Left colon (tissue), 2 donors: ENCODE data around the gene NPLOC4. TPM values are rescaled to one million over a fixed set of nuclear protein-coding genes. Genes with fewer than 3 reads are reported as not detected.

Experiments used
- ATAC-seq: fragments of 200-7000 bp; cut with Tn5 transposase; one replicate; pipeline ENCODE4 v1.9.1; 2020; ENCODE audit warnings: mild to moderate bottlenecking, moderate library complexity
- DNase-seq, 2 donors: peaks; one replicate each; pipeline ENCODE4 v3.0.0-alpha.2; 2020
- intact Hi-C, 2 donors: fragments of 100-400 bp; cut with DNase I in 1 of 2; cut with micrococcal nuclease in 1 of 2; formaldehyde crosslinking; loops; one replicate each; pipeline versions ENCODE4 v1.11.2 to v1.14.0; 2022; cut with DNase I, micrococcal nuclease
- total RNA-seq, 2 donors: library from RNA; stranded (reverse); fragmentation: NEBNext Ultra II Directional; extraction: Animal tissue kit (Norgen Biotek cat#: 25700); gene quantifications; one replicate each; pipeline ENCODE4 v1.2.1, GENCODE V29; 2021
- donor health status: DM: no; HTN: no; CAD: no.
- donor health status: DM: yes; HTN: yes; CAD: no.

The NPLOC4 gene
- total RNA-seq, 2 donors from 2014 or later: 86.2 to 88.4 TPM

GRCh38 chr17:81518113-81518784 is 118.7 kb downstream of the NPLOC4 start:
- intact Hi-C loops: no loop called here
- no peak for DNase-seq
- peak; percentile 1 for ATAC-seq

- DNase-seq: peak; percentile 46 to 65
- no peak for ATAC-seq
- intact Hi-C loops: no loop called here
Measured at GRCh38 chr17:81517339-81518112, 119.4 kb downstream of the NPLOC4 start.

- peak; percentile 23 to 26 for DNase-seq
- ATAC-seq: no peak
- intact Hi-C loops: no loop called here
Measured at GRCh38 chr17:81517009-81517338, 119.9 kb downstream of the NPLOC4 start.

- ATAC-seq (no peak), DNase-seq (peak; percentile 28 to 31)
- intact Hi-C loops: no loop called here
Measured at GRCh38 chr17:81516439-81516838, 120.5 kb downstream of the NPLOC4 start.

GRCh38 chr17:81515530-81516041 is 121.3 kb downstream of the NPLOC4 start:
- intact Hi-C loops: no loop called here
- ATAC-seq (no peak), DNase-seq (peak; percentile 41 to 55)

- ATAC-seq: peak; percentile 47
- peak; percentile 86 to 91 for DNase-seq
- intact Hi-C loops: no loop called here
Measured at GRCh38 chr17:81514739-81515529, 122.0 kb downstream of the NPLOC4 start.

GRCh38 chr17:81514489-81514738 is 122.5 kb downstream of the NPLOC4 start:
- ATAC-seq (peak; percentile 1), DNase-seq (no peak)
- intact Hi-C loops: no loop called here

GRCh38 chr17:81513753-81514488 is 123.0 kb downstream of the NPLOC4 start:
- DNase-seq (peak; percentile 54 to 80), ATAC-seq (peak; percentile 37)
- intact Hi-C loops: no loop called here

- peak; percentile 74 to 77 for DNase-seq
- intact Hi-C loops: no loop called here
- peak; percentile 27 for ATAC-seq
Measured at GRCh38 chr17:81513372-81513752, 123.5 kb downstream of the NPLOC4 start.

- intact Hi-C loops: no loop called here
- peak; percentile 48 for ATAC-seq
- DNase-seq: peak; percentile 93
Measured at GRCh38 chr17:81512562-81513371, 124.1 kb downstream of the NPLOC4 start, which contains the start of gene ACTG1. Gene ACTG1 (minus strand): TSS chr17:81512799. CDS start chr17:81512354, 445 bp downstream.

GRCh38 chr17:81511804-81512561 is 124.9 kb downstream of the NPLOC4 start:
- DNase-seq: peak; percentile 40 to 50
- intact Hi-C loops: no loop called here

GRCh38 chr17:81511554-81511803 is 125.4 kb downstream of the NPLOC4 start:
- no peak for ATAC-seq
- intact Hi-C loops: no loop called here
- no peak for DNase-seq

More at GRCh38 chr17:81511804-81512561, 124.9 kb downstream of the NPLOC4 start:
- peak; percentile 0 for ATAC-seq

GRCh38 chr17:81510785-81511553 is 125.9 kb downstream of the NPLOC4 start:
- intact Hi-C loops: no loop called here

GRCh38 chr17:81509972-81510784 is 126.7 kb downstream of the NPLOC4 start:
- ATAC-seq (no peak), DNase-seq (peak in 1 of 2 donors; percentile 19)
- intact Hi-C loops: no loop called here

More at GRCh38 chr17:81510785-81511553, 125.9 kb downstream of the NPLOC4 start:
- ATAC-seq (no peak), DNase-seq (peak; percentile 37 to 52)

GRCh38 chr17:81509207-81509971 is 127.5 kb downstream of the NPLOC4 start:
- intact Hi-C loops: no loop called here
- ATAC-seq (peak; percentile 6), DNase-seq (no peak)
